Gastrocnemius medialis (tissue), 4 donors: ENCODE results near the gene PRUNE2.

Experiments
- POLR2A ChIP-seq, 2 donors: fragments of 450-650 bp; IDR thresholded peaks; one replicate each; pipeline ENCODE4 v1.6.1; 2017; ENCODE audit warnings: antibody characterized with exemption in 2 of 2, mild to moderate bottlenecking in 2 of 2, moderate library complexity in 2 of 2
- TF ChIP-seq, protein P1 (sequence below), 5 experiments: fragments of 450-650 bp in 3 of 5; fragments of 200-600 bp in 2 of 5; sonication (generic) in 2 of 5; IDR thresholded peaks in 4 of 5; conservative IDR thresholded peaks in 1 of 5; 1 replicate in 4 of 5; 2 replicates in 1 of 5; pipeline ENCODE4 v1.5.1; 2016 to 2019; ENCODE audit warnings: antibody characterized with exemption in 5 of 5, mild to moderate bottlenecking in 3 of 5, moderate library complexity in 3 of 5

DNA sequence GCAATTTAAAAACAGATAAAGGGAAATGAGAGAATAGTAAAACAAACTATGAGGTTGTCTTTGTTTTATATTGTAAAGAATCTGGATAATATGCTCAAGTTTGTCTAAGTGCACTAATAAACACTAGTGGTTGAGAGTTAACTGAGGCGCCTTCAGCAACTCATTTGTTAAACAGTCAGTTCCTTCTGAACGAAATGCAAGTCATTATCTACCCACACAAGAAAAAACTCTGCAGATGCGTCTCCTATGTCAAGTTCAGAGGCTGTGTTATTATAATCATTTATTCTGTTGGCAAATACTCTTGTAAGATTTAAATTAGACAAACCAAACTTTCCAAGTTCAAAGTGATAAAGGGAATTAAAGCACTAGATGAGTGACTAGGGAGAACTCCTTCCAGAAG lies 162.0 kb downstream of the PRUNE2 start:
- TF ChIP-seq, protein P1, sequence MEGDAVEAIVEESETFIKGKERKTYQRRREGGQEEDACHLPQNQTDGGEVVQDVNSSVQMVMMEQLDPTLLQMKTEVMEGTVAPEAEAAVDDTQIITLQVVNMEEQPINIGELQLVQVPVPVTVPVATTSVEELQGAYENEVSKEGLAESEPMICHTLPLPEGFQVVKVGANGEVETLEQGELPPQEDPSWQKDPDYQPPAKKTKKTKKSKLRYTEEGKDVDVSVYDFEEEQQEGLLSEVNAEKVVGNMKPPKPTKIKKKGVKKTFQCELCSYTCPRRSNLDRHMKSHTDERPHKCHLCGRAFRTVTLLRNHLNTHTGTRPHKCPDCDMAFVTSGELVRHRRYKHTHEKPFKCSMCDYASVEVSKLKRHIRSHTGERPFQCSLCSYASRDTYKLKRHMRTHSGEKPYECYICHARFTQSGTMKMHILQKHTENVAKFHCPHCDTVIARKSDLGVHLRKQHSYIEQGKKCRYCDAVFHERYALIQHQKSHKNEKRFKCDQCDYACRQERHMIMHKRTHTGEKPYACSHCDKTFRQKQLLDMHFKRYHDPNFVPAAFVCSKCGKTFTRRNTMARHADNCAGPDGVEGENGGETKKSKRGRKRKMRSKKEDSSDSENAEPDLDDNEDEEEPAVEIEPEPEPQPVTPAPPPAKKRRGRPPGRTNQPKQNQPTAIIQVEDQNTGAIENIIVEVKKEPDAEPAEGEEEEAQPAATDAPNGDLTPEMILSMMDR (IDR thresholded peaks at IDR 0.05 in 4 of 5, conservative IDR thresholded peaks at IDR 0.05 in 1 of 5): no peak
- no peak for TF ChIP-seq POLR2A (IDR thresholded peaks at IDR 0.05)
